H9 (cell line): ENCODE data around the gene SCUBE1. TPM values are rescaled to one million over a fixed set of nuclear protein-coding genes. Genes with fewer than 3 reads are reported as not detected.
A peak's percentile ranks its signal among the peaks of the same experiment; 100 is the strongest.

ENCODE experiments used
- DNase-seq: peaks from one replicate; pipeline ENCODE4 v3.0.0-alpha.2; 2017
- H2AFZ ChIP-seq: one replicate; pipeline ENCODE4 v1.6.1; 2013; ENCODE audit warnings: mild to moderate bottlenecking, low read length, control low read depth, moderate library complexity
- H2AK5ac ChIP-seq: 2 replicates; pipeline ENCODE4 v1.6.1; 2013; ENCODE audit warnings: low read length, control low read depth, mixed read lengths; ENCODE audit not compliant: insufficient read length
- H2BK120ac ChIP-seq: one replicate; pipeline ENCODE4 v1.6.1; 2013; ENCODE audit warnings: low read depth, mild to moderate bottlenecking, low read length, control low read depth, inconsistent platforms; ENCODE audit not compliant: poor library complexity, severe bottlenecking
- H2BK12ac ChIP-seq: 2 replicates; pipeline ENCODE4 v1.6.1; 2013; ENCODE audit warnings: low read length, control low read depth, mixed read lengths, low read depth; ENCODE audit not compliant: insufficient read length
- H2BK15ac ChIP-seq: 2 replicates; pipeline ENCODE4 v1.6.1; 2013; ENCODE audit warnings: low read depth, low read length, control low read depth
- H2BK20ac ChIP-seq: one replicate; pipeline ENCODE4 v1.6.1; 2013; ENCODE audit warnings: low read depth, mild to moderate bottlenecking, low read length, control low read depth, inconsistent platforms; ENCODE audit not compliant: poor library complexity, severe bottlenecking
- H2BK5ac ChIP-seq: 2 replicates; pipeline ENCODE4 v1.6.1; 2013; ENCODE audit warnings: low read length, control low read depth, mixed read lengths; ENCODE audit not compliant: insufficient read length
- H3K14ac ChIP-seq: 2 replicates; pipeline ENCODE4 v1.6.1; 2013; ENCODE audit warnings: low read length, control low read depth; ENCODE audit not compliant: insufficient read depth
- H3K18ac ChIP-seq: 2 replicates; pipeline ENCODE4 v1.6.1; 2013; ENCODE audit warnings: low read depth, mild to moderate bottlenecking, mixed read lengths, low read length, control low read depth; ENCODE audit not compliant: insufficient read length
- H3K23ac ChIP-seq: 2 replicates; pipeline ENCODE4 v1.6.1; 2013; ENCODE audit warnings: low read length, control low read depth, mixed read lengths, low read depth; ENCODE audit not compliant: insufficient read length
- H3K23me2 ChIP-seq: 2 replicates; pipeline ENCODE4 v1.6.1; 2013; ENCODE audit warnings: low read depth, mild to moderate bottlenecking, mixed read lengths, low read length, control low read depth; ENCODE audit not compliant: insufficient read length, poor library complexity, severe bottlenecking
- H3K27ac ChIP-seq: 2 replicates; pipeline ENCODE4 v1.5.1; 2013; ENCODE audit warnings: low read length, control low read depth, mixed read lengths, low read depth; ENCODE audit not compliant: insufficient read length
- H3K27me3 ChIP-seq: 2 replicates; pipeline ENCODE4 v1.6.1; 2013; ENCODE audit warnings: low read length, control low read depth, inconsistent platforms; ENCODE audit not compliant: insufficient read depth
- H3K4ac ChIP-seq: 2 replicates; pipeline ENCODE4 v1.6.1; 2013; ENCODE audit warnings: low read depth, mild to moderate bottlenecking, control low read depth, inconsistent platforms, low read length, moderate library complexity
- H3K4me1 ChIP-seq: 2 replicates; pipeline ENCODE4 v1.6.1; 2013; ENCODE audit warnings: low read length, control low read depth, inconsistent platforms; ENCODE audit not compliant: insufficient read depth
- H3K4me2 ChIP-seq: 2 replicates; pipeline ENCODE4 v1.6.1; 2013; ENCODE audit warnings: low read length, control low read depth, mixed read lengths; ENCODE audit not compliant: insufficient read length, insufficient read depth
- H3K56ac ChIP-seq: 2 replicates; pipeline ENCODE4 v1.6.1; 2013; ENCODE audit warnings: low read depth, mild to moderate bottlenecking, mixed read lengths, low read length, control low read depth; ENCODE audit not compliant: insufficient read length
- H3K79me1 ChIP-seq: 2 replicates; pipeline ENCODE4 v1.6.1; 2013; ENCODE audit warnings: low read depth, mild to moderate bottlenecking, moderate library complexity, low read length, control low read depth, inconsistent platforms; ENCODE audit not compliant: insufficient read depth, poor library complexity, severe bottlenecking
- H3K79me2 ChIP-seq: 2 replicates; pipeline ENCODE4 v1.6.1; 2013; ENCODE audit warnings: low read length, control low read depth, inconsistent platforms; ENCODE audit not compliant: insufficient read depth
- H3K9ac ChIP-seq: 2 replicates; pipeline ENCODE4 v1.6.1; 2013; ENCODE audit warnings: low read length, control low read depth, mixed read lengths; ENCODE audit not compliant: insufficient read length; ENCODE audit errors: extremely low read depth
- H3K9me3 ChIP-seq: one replicate; pipeline ENCODE4 v1.6.1; 2013; ENCODE audit warnings: low read depth, low read length, inconsistent platforms; ENCODE audit not compliant: control insufficient read depth
- H3T11ph ChIP-seq: one replicate; pipeline ENCODE4 v1.6.1; 2013; ENCODE audit warnings: mild to moderate bottlenecking, low read length, control low read depth, inconsistent platforms
- H4K20me1 ChIP-seq: one replicate; pipeline ENCODE4 v1.6.1; 2013; ENCODE audit not compliant: control insufficient read depth, insufficient read length, insufficient read depth
- H4K5ac ChIP-seq: 2 replicates; pipeline ENCODE4 v1.6.1; 2013; ENCODE audit warnings: low read depth, mild to moderate bottlenecking, mixed read lengths, low read length, control low read depth; ENCODE audit not compliant: insufficient read length
- H4K8ac ChIP-seq: replicated peaks from 2 replicates; pipeline ENCODE4 v1.6.1; 2013; ENCODE audit warnings: low read length, control low read depth, mixed read lengths, low read depth; ENCODE audit not compliant: insufficient read length
- H4K91ac ChIP-seq: 2 replicates; pipeline ENCODE4 v1.6.1; 2013; ENCODE audit warnings: low read depth, mild to moderate bottlenecking, moderate library complexity, mixed read lengths, low read length, control low read depth; ENCODE audit not compliant: insufficient read length
- H3K27ac Mint-ChIP-seq, 3 experiments: 2 replicates in 2 of 3; 3 replicates in 1 of 3; pipeline ENCODE4 v1.8.0; 2020 to 2021; ENCODE audit warnings: mixed read lengths in 3 of 3, mild to moderate bottlenecking in 1 of 3, moderate library complexity in 1 of 3
- H3K27me3 Mint-ChIP-seq: 2 replicates; pipeline ENCODE4 v1.8.0; 2021; ENCODE audit warnings: low read depth, mild to moderate bottlenecking, moderate library complexity, mixed read lengths
- H3K36me3 Mint-ChIP-seq, 3 experiments: 2 replicates in 2 of 3; 3 replicates in 1 of 3; pipeline ENCODE4 v1.8.0; 2020 to 2021; ENCODE audit warnings: low read depth in 3 of 3, mixed read lengths in 3 of 3; ENCODE audit not compliant: insufficient read depth in 1 of 3
- H3K4me1 Mint-ChIP-seq, 2 experiments: 2 replicates each; pipeline ENCODE4 v1.8.0; 2020; ENCODE audit warnings: mixed read lengths in 2 of 2
- H3K4me3 Mint-ChIP-seq, 2 experiments: 2 replicates in 1 of 2; 3 replicates in 1 of 2; pipeline ENCODE4 v1.8.0; 2020 to 2021; ENCODE audit warnings: mild to moderate bottlenecking in 2 of 2, mixed read lengths in 2 of 2, moderate library complexity in 1 of 2
- H3K9me3 Mint-ChIP-seq, 2 experiments: 2 replicates in 1 of 2; 3 replicates in 1 of 2; pipeline ENCODE4 v1.8.0; 2020; ENCODE audit warnings: mild to moderate bottlenecking in 2 of 2, mixed read lengths in 2 of 2, moderate library complexity in 1 of 2
- CTCF ChIP-seq: fragments of 200-600 bp; sonication (generic); conservative IDR thresholded peaks from 3 replicates; pipeline ENCODE4 v1.8.0; 2021; ENCODE audit warnings: antibody characterized with exemption, mild to moderate bottlenecking
- WGBS: extraction: QIAGEN DNeasy Blood & Tissue Kit; methylation state at CpG from one replicate; pipeline ENCODE4 v1.1.7; 2013; ENCODE audit warnings: missing lambda C conversion rate, low lambda C conversion rate, mixed read lengths; ENCODE audit not compliant: insufficient read length; ENCODE audit errors: extremely low coverage; 5-methylcytosine and 5-hydroxymethylcytosine counted together
- total RNA-seq: library from RNA; stranded (reverse); gene quantifications from 2 replicates; pipeline ENCODE4 v1.2.1, GENCODE V29; 2021

Gene SCUBE1
- total RNA-seq, 1 experiment from 2014 or later: 1.2 TPM

DNA sequence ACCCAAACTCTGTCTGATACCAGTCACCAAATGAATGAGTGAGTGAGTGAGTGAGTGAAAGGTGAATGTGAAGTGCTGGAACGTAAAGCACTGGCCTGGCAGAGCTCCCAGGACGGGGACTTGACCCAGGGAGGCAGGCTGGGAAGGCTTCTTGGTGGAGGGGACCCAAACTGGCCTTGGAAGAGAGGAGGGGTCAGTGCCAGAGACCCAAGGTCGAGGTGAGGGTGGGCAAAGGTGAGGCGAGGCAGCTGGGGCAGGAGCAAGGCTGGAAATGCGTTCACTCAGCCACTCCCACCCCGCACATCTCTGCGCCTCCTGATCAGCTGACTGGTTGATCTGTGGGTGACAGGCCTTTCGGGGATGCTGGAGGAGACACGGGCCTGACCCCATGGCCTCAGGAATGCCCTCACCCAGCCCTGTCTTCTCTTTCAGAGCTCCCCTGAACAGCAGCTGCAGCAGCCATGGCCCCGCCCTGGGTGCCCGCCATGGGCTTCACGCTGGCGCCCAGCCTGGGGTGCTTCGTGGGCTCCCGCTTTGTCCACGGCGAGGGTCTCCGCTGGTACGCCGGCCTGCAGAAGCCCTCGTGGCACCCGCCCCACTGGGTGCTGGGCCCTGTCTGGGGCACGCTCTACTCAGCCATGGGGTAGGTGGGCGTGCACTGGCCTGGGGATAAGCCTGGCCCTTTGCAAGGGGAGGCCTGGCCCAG is 184.2 kb downstream of the SCUBE1 start:
- Histone ChIP-seq H3K4me2 (no peak overlapping the region), H3K56ac (no peak overlapping the region), H2AK5ac (no peak overlapping the region), H4K8ac (no peak overlapping the region), H4K20me1 (no peaks in the 10 kb centered on the region), H3T11ph (no peak overlapping the region), H3K79me2 (no peaks in the 10 kb centered on the region), H2BK120ac (no peak overlapping the region), H2BK20ac (no peak overlapping the region), H2BK15ac (no peak overlapping the region; the same call in 1 of the 2 replicates), H3K4ac (no peak overlapping the region), H3K4me1 (no peaks in the 10 kb centered on the region), H3K23me2 (no peaks in the 10 kb centered on the region), H2AFZ (no peak overlapping the region), H3K79me1 (no peaks in the 10 kb centered on the region), H2BK5ac (no peak overlapping the region), H3K23ac (no peak overlapping the region), H3K9me3 (no peaks in the 10 kb centered on the region), H3K18ac (no peak overlapping the region), H4K5ac (no peak overlapping the region), H3K9ac (no peak overlapping the region), H3K27ac (no peak overlapping the region), H3K27me3 (no peaks in the 10 kb centered on the region), H3K14ac (peak overlapping the region; percentile 17; the same call in 1 of the 2 replicates), H4K91ac (no peak overlapping the region), H2BK12ac (no peak overlapping the region)
- DNase-seq: no peak
- no CpG with 5 or more reads among the region's 24 CpGs for WGBS
- H3K27ac Mint-ChIP-seq: no peak overlapping the region
- no peaks in the 10 kb centered on the region for H3K36me3 Mint-ChIP-seq
- H3K9me3 Mint-ChIP-seq: no peaks in the 10 kb centered on the region
- peaks cover 4% of the 10 kb centered on the region for H3K27me3 Mint-ChIP-seq
- H3K4me1 Mint-ChIP-seq: peaks cover 0 to 13% of the 10 kb centered on the region in 2 experiments; a peak in 1 of 4 replicates
- H3K4me3 Mint-ChIP-seq: no peak overlapping the region
- TF ChIP-seq CTCF: no peak
